Measurements from ENCODE around the gene CPD. TPM values are rescaled to one million over a fixed set of nuclear protein-coding genes. Genes with fewer than 3 reads are reported as not detected.
A peak's percentile ranks its signal among the peaks of the same experiment; 100 is the strongest.
"Not testable (repeated sequence)": the region's sequence is repeated elsewhere in the genome, so short reads cannot be mapped to it uniquely, and the experiment has no call there.

The CPD gene
- total RNA-seq: 141 TPM

- peaks cover 3% of the 10 kb centered on the region for H3K27me3 ChIP-seq (ENCODE audit: insufficient read depth, low read length)
- no peaks in the 10 kb centered on the region for H3K9me3 ChIP-seq (ENCODE audit: low read depth, low read length)
- H3K4me1 ChIP-seq (ENCODE audit: insufficient read depth, low read length): peaks cover 26% of the 10 kb centered on the region
- H3K4me3 ChIP-seq (ENCODE audit: low read length): peak within 1 kb of the TSS; percentile 82
These were observed at the start of gene CPD for GRCh38 chr17:30378825-30379302. CPD (plus strand) TSS chr17:30378927; CDS start chr17:30378981, 54 bp downstream.

- Histone ChIP-seq H3K4me1 (ENCODE audit: insufficient read depth, low read length) (peaks cover 15% of the 10 kb centered on the region), H3K4me3 (ENCODE audit: low read length) (no peak overlapping the region), H3K27me3 (ENCODE audit: insufficient read depth, low read length) (no peaks in the 10 kb centered on the region), H3K9me3 (ENCODE audit: low read depth, low read length) (no peaks in the 10 kb centered on the region)
These were observed 46.6 kb upstream of the CPD start for GRCh38 chr17:30332057-30332542.

DNA sequence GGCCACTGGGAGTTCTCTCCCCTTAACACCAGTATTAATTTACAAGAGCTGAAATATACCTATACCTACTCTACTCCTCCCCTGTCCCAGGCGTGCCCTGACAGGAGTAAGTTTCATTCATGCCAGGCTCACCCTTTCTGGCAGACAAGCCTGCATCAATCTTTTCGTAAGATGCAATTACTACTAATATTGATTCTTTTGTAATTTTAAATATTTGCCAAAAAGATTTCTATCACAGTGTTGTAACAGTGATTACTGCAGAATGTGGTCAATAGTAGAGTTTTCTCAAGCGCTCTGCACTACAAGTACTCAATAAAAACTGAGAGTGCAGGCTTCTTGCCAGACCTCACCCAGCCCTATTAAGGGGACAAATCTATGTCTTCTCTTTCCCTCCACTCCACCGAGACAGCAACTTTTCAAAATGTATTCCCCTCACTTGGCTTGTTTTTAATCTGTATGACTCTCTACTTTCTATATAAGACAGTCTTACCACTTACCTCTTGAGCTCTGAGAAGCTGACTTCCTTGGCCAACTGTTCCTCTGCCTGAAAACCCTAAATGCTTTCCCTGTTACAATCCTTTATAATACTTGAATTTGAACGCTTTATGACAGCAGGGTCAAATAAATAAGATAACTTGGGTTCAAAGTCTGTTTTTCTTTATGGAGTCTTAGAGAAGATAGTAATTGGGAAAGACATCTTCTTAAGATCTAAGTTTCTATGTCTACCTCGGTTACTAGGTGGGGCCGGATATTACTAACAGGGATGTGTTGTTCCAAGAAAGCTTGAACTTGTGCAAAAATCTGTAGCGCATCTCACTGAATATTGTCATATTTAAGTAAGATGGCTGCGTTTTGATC lies 45.0 kb upstream of the CPD start, which contains the start of gene TMIGD1:
TMIGD1 (minus strand) TSS at position 555 of the 858 bp plus-strand sequence. CDS start 1,924 bp downstream, outside the sequence.
- Histone ChIP-seq H3K4me1 (ENCODE audit: insufficient read depth, low read length) (peaks cover 15% of the 10 kb centered on the region), H3K4me3 (ENCODE audit: low read length) (no peak within 1 kb of the TSS), H3K9me3 (ENCODE audit: low read depth, low read length) (no peaks in the 10 kb centered on the region), H3K27me3 (ENCODE audit: insufficient read depth, low read length) (no peaks in the 10 kb centered on the region)

DNA sequence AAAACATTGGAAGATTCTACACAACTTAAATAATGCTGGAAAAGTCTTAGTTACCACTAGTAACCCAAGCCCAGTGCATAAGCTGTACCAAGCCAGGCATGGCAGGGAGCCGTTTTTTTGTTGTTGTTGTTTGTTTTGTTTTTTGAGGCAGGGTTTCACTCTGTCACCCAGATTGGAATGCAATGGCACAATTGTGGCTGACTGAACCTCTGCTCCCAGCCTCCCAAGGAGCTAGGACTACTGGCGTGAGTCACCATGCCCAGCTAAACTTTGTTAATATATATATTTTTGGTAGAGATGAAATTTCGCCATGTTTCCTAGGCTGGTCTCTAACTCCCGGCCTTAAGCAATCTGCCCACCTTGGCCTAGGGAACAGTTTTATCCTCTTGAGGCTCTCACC lies 44.3 kb upstream of the CPD start:
- H3K4me3 ChIP-seq (ENCODE audit: low read length): no peak overlapping the region
- peaks cover 15% of the 10 kb centered on the region for H3K4me1 ChIP-seq (ENCODE audit: insufficient read depth, low read length)
- no peaks in the 10 kb centered on the region for H3K27me3 ChIP-seq (ENCODE audit: insufficient read depth, low read length)

GRCh38 chr17:30336369-30337171 lies 42.2 kb upstream of the CPD start:
- Histone ChIP-seq H3K4me3 (ENCODE audit: low read length) (no peak overlapping the region), H3K4me1 (ENCODE audit: insufficient read depth, low read length) (peaks cover 19% of the 10 kb centered on the region)

More for the DNA sequence above, 44.3 kb upstream of the CPD start:
- H3K9me3 ChIP-seq (ENCODE audit: low read depth, low read length): no peaks in the 10 kb centered on the region

GRCh38 chr17:30337393-30337999 lies 41.2 kb upstream of the CPD start:
- no peak overlapping the region for H3K4me3 ChIP-seq (ENCODE audit: low read length)
- H3K27me3 ChIP-seq (ENCODE audit: insufficient read depth, low read length): no peaks in the 10 kb centered on the region
- H3K9me3 ChIP-seq (ENCODE audit: low read depth, low read length): no peaks in the 10 kb centered on the region
- peaks cover 17% of the 10 kb centered on the region for H3K4me1 ChIP-seq (ENCODE audit: insufficient read depth, low read length)

More at GRCh38 chr17:30336369-30337171, 42.2 kb upstream of the CPD start:
- H3K9me3 ChIP-seq (ENCODE audit: low read depth, low read length): no peaks in the 10 kb centered on the region
- H3K27me3 ChIP-seq (ENCODE audit: insufficient read depth, low read length): no peaks in the 10 kb centered on the region

DNA sequence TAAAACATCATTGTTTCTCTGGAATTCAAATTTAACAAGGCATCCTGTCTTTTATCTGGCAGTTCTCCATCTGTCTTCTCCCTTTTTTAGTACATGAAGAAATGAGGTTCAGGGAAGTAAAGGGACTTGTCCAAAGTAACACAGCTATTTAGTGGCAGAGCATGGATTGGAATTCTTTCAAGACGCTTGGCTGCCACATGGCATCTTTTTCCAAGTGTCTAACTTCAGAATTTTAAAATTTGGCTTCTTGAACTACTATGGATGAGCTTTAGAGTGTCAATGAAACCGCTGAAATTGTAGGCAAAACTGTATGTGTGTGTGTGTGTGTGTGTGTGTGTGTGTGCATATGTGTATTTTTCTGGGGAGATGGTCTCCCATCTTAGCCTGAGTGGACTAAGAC lies 39.6 kb upstream of the CPD start:
- peaks cover 21% of the 10 kb centered on the region for H3K4me1 ChIP-seq (ENCODE audit: insufficient read depth, low read length)
- no peaks in the 10 kb centered on the region for H3K9me3 ChIP-seq (ENCODE audit: low read depth, low read length)
- H3K4me3 ChIP-seq (ENCODE audit: low read length): no peak overlapping the region
- H3K27me3 ChIP-seq (ENCODE audit: insufficient read depth, low read length): no peaks in the 10 kb centered on the region

DNA sequence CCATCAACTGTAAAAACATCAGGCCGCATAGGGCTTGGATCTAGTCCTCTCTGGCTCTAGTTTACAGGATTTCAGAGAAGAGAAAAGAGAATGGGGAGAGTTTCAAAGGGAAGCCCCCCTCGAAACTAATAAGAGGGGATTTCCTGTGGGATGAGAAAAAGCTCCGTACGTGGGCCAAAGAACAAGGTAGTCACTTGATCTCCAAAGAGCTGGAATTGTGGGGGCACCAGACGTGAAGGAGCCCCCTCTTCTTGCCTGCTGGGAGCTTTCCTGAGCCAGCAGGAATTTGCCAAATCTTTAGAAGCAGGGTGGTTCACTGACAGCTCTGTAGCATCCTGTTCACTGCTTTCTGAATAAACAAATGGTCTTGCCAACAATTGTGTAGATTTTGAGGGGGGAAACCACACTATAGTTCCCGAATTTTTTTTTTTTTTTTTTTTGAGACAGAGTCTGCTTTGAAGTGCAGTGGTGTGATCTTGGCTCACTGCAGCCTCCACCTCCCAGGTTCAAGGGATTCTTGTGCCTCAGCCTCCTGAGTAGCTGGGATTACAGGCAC lies 37.8 kb upstream of the CPD start:
- Histone ChIP-seq H3K27me3 (ENCODE audit: insufficient read depth, low read length) (no peaks in the 10 kb centered on the region), H3K4me3 (ENCODE audit: low read length) (no peak overlapping the region), H3K9me3 (ENCODE audit: low read depth, low read length) (no peaks in the 10 kb centered on the region), H3K4me1 (ENCODE audit: insufficient read depth, low read length) (peaks cover 38% of the 10 kb centered on the region)

GRCh38 chr17:30341703-30342249 lies 37.0 kb upstream of the CPD start:
- H3K9me3 ChIP-seq (ENCODE audit: low read depth, low read length): no peaks in the 10 kb centered on the region
- no peak overlapping the region for H3K4me3 ChIP-seq (ENCODE audit: low read length)
- H3K4me1 ChIP-seq (ENCODE audit: insufficient read depth, low read length): peaks cover 47% of the 10 kb centered on the region
- no peaks in the 10 kb centered on the region for H3K27me3 ChIP-seq (ENCODE audit: insufficient read depth, low read length)

GRCh38 chr17:30343244-30343643 lies 35.5 kb upstream of the CPD start:
- H3K4me1 ChIP-seq (ENCODE audit: insufficient read depth, low read length): peaks cover 47% of the 10 kb centered on the region
- H3K4me3 ChIP-seq (ENCODE audit: low read length); H3K9me3 ChIP-seq (ENCODE audit: low read depth, low read length); H3K27me3 ChIP-seq (ENCODE audit: insufficient read depth, low read length): not testable (repeated sequence)

- Histone ChIP-seq H3K4me1 (ENCODE audit: insufficient read depth, low read length) (peaks cover 47% of the 10 kb centered on the region), H3K27me3 (ENCODE audit: insufficient read depth, low read length) (no peaks in the 10 kb centered on the region), H3K4me3 (ENCODE audit: low read length) (no peak overlapping the region), H3K9me3 (ENCODE audit: low read depth, low read length) (no peaks in the 10 kb centered on the region)
These were observed 34.9 kb upstream of the CPD start for GRCh38 chr17:30343796-30344195.

GRCh38 chr17:30344283-30345088 lies 34.2 kb upstream of the CPD start:
- Histone ChIP-seq H3K27me3 (ENCODE audit: insufficient read depth, low read length) (no peaks in the 10 kb centered on the region), H3K4me1 (ENCODE audit: insufficient read depth, low read length) (peaks cover 47% of the 10 kb centered on the region), H3K9me3 (ENCODE audit: low read depth, low read length) (no peaks in the 10 kb centered on the region), H3K4me3 (ENCODE audit: low read length) (no peak overlapping the region)

DNA sequence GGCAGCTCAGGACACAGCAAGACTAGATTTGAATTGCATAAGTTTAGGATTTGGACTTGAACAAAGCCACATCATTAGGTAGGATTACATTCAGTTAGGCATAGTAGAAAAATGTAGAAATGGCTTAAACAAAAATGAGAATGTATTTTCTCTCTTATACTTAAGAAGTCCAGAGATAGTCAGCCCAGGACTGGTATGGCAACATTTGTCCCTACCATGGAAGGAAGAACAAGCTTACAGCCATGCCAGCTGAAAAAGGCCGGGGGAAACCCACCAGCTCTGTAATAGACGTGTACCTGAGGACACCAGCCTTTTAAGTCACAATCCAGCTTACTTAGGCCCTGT lies 33.7 kb upstream of the CPD start:
- Histone ChIP-seq H3K27me3 (ENCODE audit: insufficient read depth, low read length) (no peaks in the 10 kb centered on the region), H3K4me1 (ENCODE audit: insufficient read depth, low read length) (peaks cover 44% of the 10 kb centered on the region), H3K9me3 (ENCODE audit: low read depth, low read length) (no peaks in the 10 kb centered on the region), H3K4me3 (ENCODE audit: low read length) (no peak overlapping the region)
